Fibroblast of the aortic adventitia (primary cell): Measurements from ENCODE around the gene RAB7B. TPM values are rescaled to one million over a fixed set of nuclear protein-coding genes. Genes with fewer than 3 reads are reported as not detected.

Experiments used
- DNase-seq: peaks from one replicate; pipeline ENCODE4 v3.0.0-alpha.2; 2010; ENCODE audit warnings: low read depth
- H3K4me3 ChIP-seq: 2 replicates; pipeline ENCODE4 v1.5.1; 2011; ENCODE audit warnings: low read depth, mild to moderate bottlenecking, control low read depth, low read length, moderate library complexity
- CTCF ChIP-seq: IDR thresholded peaks from 2 replicates; pipeline ENCODE4 v1.5.1; 2011; ENCODE audit warnings: mild to moderate bottlenecking, low read length, control low read depth, inconsistent platforms; ENCODE audit not compliant: insufficient read depth
- total RNA-seq: library from RNA; depleted of rRNA; stranded (reverse); fragments of >200 nt; gene quantifications from 2 replicates; pipeline ENCODE4 v1.2.3, GENCODE V29; 2012; ENCODE audit warnings: low replicate concordance

The RAB7B gene
- total RNA-seq, 1 donor = 7.4 TPM

GRCh38 chr1:206035027-206035426, 31.8 kb upstream of the RAB7B start:
- no peak for TF ChIP-seq CTCF
- no peak overlapping the region for H3K4me3 ChIP-seq
- no peak for DNase-seq

GRCh38 chr1:206032380-206033140, 29.4 kb upstream of the RAB7B start:
- H3K4me3 ChIP-seq = no peak overlapping the region
- peak; percentile 11 for DNase-seq
- no peak for TF ChIP-seq CTCF

GRCh38 chr1:206030714-206031113, 27.5 kb upstream of the RAB7B start:
- TF ChIP-seq CTCF = peak; percentile 97
- H3K4me3 ChIP-seq = no peak overlapping the region
- DNase-seq = peak; percentile 72

- H3K4me3 ChIP-seq = no peak overlapping the region
- no peak for DNase-seq
- TF ChIP-seq CTCF = no peak
Measured at GRCh38 chr1:206030191-206030590, 27.0 kb upstream of the RAB7B start.

- no peak for TF ChIP-seq CTCF
- no peak overlapping the region for H3K4me3 ChIP-seq
- DNase-seq = peak; percentile 83
Measured at GRCh38 chr1:206029484-206029883, 26.3 kb upstream of the RAB7B start.

GRCh38 chr1:206025283-206025820, 22.2 kb upstream of the RAB7B start:
- DNase-seq = no peak
- TF ChIP-seq CTCF = no peak
- H3K4me3 ChIP-seq = no peak overlapping the region

GRCh38 chr1:206023695-206024094, 20.5 kb upstream of the RAB7B start, which contains the start of gene CTSE:
CTSE (minus strand) TSS chr1:206023895; CDS start chr1:206023791, 104 bp downstream.
- no peak for TF ChIP-seq CTCF
- H3K4me3 ChIP-seq = no peak within 1 kb of the TSS
- no peak for DNase-seq
